Trophoblast cell (in vitro differentiated cells and primary cell): Measurements from ENCODE around the gene AGPAT3.

ENCODE experiments used
- DNase-seq, 2 donors: peaks; one replicate each; pipeline ENCODE4 v3.0.0-alpha.2; 2016
- H2AFZ ChIP-seq: 2 replicates; pipeline ENCODE4 v1.6.1; 2013; ENCODE audit warnings: low read length, moderate library complexity, mild to moderate bottlenecking; ENCODE audit not compliant: insufficient read depth, poor library complexity
- H2AK5ac ChIP-seq: 2 replicates; pipeline ENCODE4 v1.6.1; 2013; ENCODE audit warnings: mild to moderate bottlenecking, low read length
- H2BK120ac ChIP-seq: 2 replicates; pipeline ENCODE4 v1.6.1; 2013; ENCODE audit warnings: low read length, mild to moderate bottlenecking, moderate library complexity; ENCODE audit not compliant: insufficient read depth, poor library complexity
- H2BK12ac ChIP-seq: 2 replicates; pipeline ENCODE4 v1.6.1; 2013; ENCODE audit warnings: mild to moderate bottlenecking, low read length, moderate library complexity
- H2BK5ac ChIP-seq: 2 replicates; pipeline ENCODE4 v1.6.1; 2013; ENCODE audit warnings: low read length, low read depth, moderate library complexity, mild to moderate bottlenecking; ENCODE audit not compliant: poor library complexity
- H3K14ac ChIP-seq: 2 replicates; pipeline ENCODE4 v1.6.1; 2013; ENCODE audit warnings: mild to moderate bottlenecking, low read length
- H3K18ac ChIP-seq: 2 replicates; pipeline ENCODE4 v1.6.1; 2013; ENCODE audit warnings: mild to moderate bottlenecking, low read length
- H3K23ac ChIP-seq: 2 replicates; pipeline ENCODE4 v1.6.1; 2013; ENCODE audit warnings: low read length
- H3K27ac ChIP-seq: 2 replicates; pipeline ENCODE4 v1.5.1; 2013; ENCODE audit warnings: low read depth, mild to moderate bottlenecking, inconsistent platforms, low read length, moderate library complexity
- H3K27me3 ChIP-seq: 2 replicates; pipeline ENCODE4 v1.6.1; 2013; ENCODE audit warnings: inconsistent platforms, mild to moderate bottlenecking, low read length, moderate library complexity; ENCODE audit not compliant: insufficient read depth
- H3K36me3 ChIP-seq, 2 experiments: 1 replicate in 1 of 2; 2 replicates in 1 of 2; pipeline ENCODE4 v1.6.1; 2013; ENCODE audit warnings: low read length in 2 of 2, mild to moderate bottlenecking in 2 of 2, moderate library complexity in 1 of 2; ENCODE audit not compliant: insufficient read depth in 2 of 2, control insufficient read depth in 1 of 2
- H3K4ac ChIP-seq: 2 replicates; pipeline ENCODE4 v1.6.1; 2013; ENCODE audit warnings: low read depth, mild to moderate bottlenecking, low read length, moderate library complexity
- H3K4me1 ChIP-seq, 2 experiments: 1 replicate in 1 of 2; 2 replicates in 1 of 2; pipeline ENCODE4 v1.6.1; 2013; ENCODE audit warnings: low read length in 2 of 2, mild to moderate bottlenecking in 2 of 2, moderate library complexity in 1 of 2; ENCODE audit not compliant: insufficient read depth in 2 of 2, control insufficient read depth in 1 of 2
- H3K4me2 ChIP-seq: 2 replicates; pipeline ENCODE4 v1.6.1; 2013; ENCODE audit warnings: inconsistent platforms, mild to moderate bottlenecking, low read length, moderate library complexity
- H3K4me3 ChIP-seq: 2 replicates; pipeline ENCODE4 v1.5.1; 2013; ENCODE audit warnings: mild to moderate bottlenecking, low read depth, low read length, inconsistent platforms
- H3K79me1 ChIP-seq: one replicate; pipeline ENCODE4 v1.6.1; 2013; ENCODE audit warnings: low read length
- H3K79me2 ChIP-seq: 2 replicates; pipeline ENCODE4 v1.6.1; 2013; ENCODE audit warnings: low read length, mild to moderate bottlenecking; ENCODE audit not compliant: control insufficient read depth, insufficient read depth, poor library complexity
- H3K9ac ChIP-seq: 2 replicates; pipeline ENCODE4 v1.6.1; 2013; ENCODE audit warnings: mild to moderate bottlenecking, low read length
- H3K9me3 ChIP-seq: 2 replicates; pipeline ENCODE4 v1.6.1; 2013; ENCODE audit warnings: low read depth, mild to moderate bottlenecking, control low read depth, inconsistent platforms, low read length; ENCODE audit not compliant: insufficient read depth
- H4K12ac ChIP-seq: 2 replicates; pipeline ENCODE4 v1.6.1; 2013; ENCODE audit warnings: low read depth, mild to moderate bottlenecking, low read length, moderate library complexity
- H4K8ac ChIP-seq: 2 replicates; pipeline ENCODE4 v1.6.1; 2013; ENCODE audit warnings: low read depth, mild to moderate bottlenecking, low read length, moderate library complexity
- H4K91ac ChIP-seq: one replicate; pipeline ENCODE4 v1.6.1; 2013; ENCODE audit warnings: low read depth, mild to moderate bottlenecking, low read length, moderate library complexity
- WGBS: extraction: QIAGEN DNeasy Blood & Tissue Kit; methylation state at CpG from one replicate; pipeline ENCODE4 v1.1.7; 2013; ENCODE audit warnings: missing lambda C conversion rate; ENCODE audit not compliant: insufficient read length, insufficient coverage; ENCODE audit errors: extremely low coverage; 5-methylcytosine and 5-hydroxymethylcytosine counted together

AGPAT3 gene

GRCh38 chr21:43943512-43944077, 78.6 kb downstream of the AGPAT3 start:
- Histone ChIP-seq H3K4ac (no peak overlapping the region), H3K36me3 (no peaks in the 10 kb centered on the region), H2BK5ac (no peak overlapping the region), H2AFZ (no peak overlapping the region), H3K23ac (no peak overlapping the region), H3K79me1 (no peaks in the 10 kb centered on the region), H3K9ac (no peak overlapping the region), H4K8ac (no peak overlapping the region), H3K14ac (no peak overlapping the region), H3K27ac (no peak overlapping the region), H2BK12ac (no peak overlapping the region), H3K27me3 (no peaks in the 10 kb centered on the region), H3K4me2 (no peak overlapping the region), H3K18ac (no peak overlapping the region), H3K4me1 (no peaks in the 10 kb centered on the region), H4K91ac (no peak overlapping the region), H2BK120ac (no peak overlapping the region), H4K12ac (no peak overlapping the region), H2AK5ac (no peak overlapping the region), H3K9me3 (peaks cover 4% of the 10 kb centered on the region), H3K79me2 (no peaks in the 10 kb centered on the region), H3K4me3 (no peak overlapping the region)
- no peak for DNase-seq
- WGBS = no CpG with 5 or more reads among the region's 30 CpGs

- Histone ChIP-seq H3K4me2 (no peak overlapping the region), H3K9ac (no peak overlapping the region), H4K91ac (no peak overlapping the region), H2BK12ac (no peak overlapping the region), H3K18ac (no peak overlapping the region), H3K27me3 (no peaks in the 10 kb centered on the region), H2AFZ (no peak overlapping the region), H4K8ac (no peak overlapping the region), H3K79me2 (no peaks in the 10 kb centered on the region), H3K9me3 (peaks cover 6% of the 10 kb centered on the region), H3K14ac (no peak overlapping the region), H3K27ac (no peak overlapping the region), H3K36me3 (no peaks in the 10 kb centered on the region), H3K23ac (no peak overlapping the region), H3K79me1 (no peaks in the 10 kb centered on the region), H2AK5ac (no peak overlapping the region), H2BK120ac (no peak overlapping the region), H2BK5ac (no peak overlapping the region), H4K12ac (no peak overlapping the region), H3K4ac (no peak overlapping the region), H3K4me3 (no peak overlapping the region), H3K4me1 (no peaks in the 10 kb centered on the region)
- DNase-seq = no peak
- WGBS = no CpG with 5 or more reads among the region's 20 CpGs
These were observed 79.1 kb downstream of the AGPAT3 start for GRCh38 chr21:43944078-43944633.

- H3K14ac ChIP-seq = no peak overlapping the region
- no peak overlapping the region for H2BK120ac ChIP-seq
- no peak overlapping the region for H2BK5ac ChIP-seq
- H2AK5ac ChIP-seq = no peak overlapping the region
- no peaks in the 10 kb centered on the region for H3K27me3 ChIP-seq
- no peak overlapping the region for H3K4ac ChIP-seq
- H3K27ac ChIP-seq = no peak overlapping the region
- no peak for DNase-seq
- H3K23ac ChIP-seq = no peak overlapping the region
- H3K9ac ChIP-seq = no peak overlapping the region
- no peaks in the 10 kb centered on the region for H3K79me2 ChIP-seq
- no peak overlapping the region for H3K4me2 ChIP-seq
- H3K9me3 ChIP-seq = peaks cover 9% of the 10 kb centered on the region
- H3K79me1 ChIP-seq = no peaks in the 10 kb centered on the region
- no peaks in the 10 kb centered on the region for H3K36me3 ChIP-seq
- no peak overlapping the region for H2BK12ac ChIP-seq
- no peak overlapping the region for H4K8ac ChIP-seq
- no peak overlapping the region for H3K18ac ChIP-seq
- H4K91ac ChIP-seq = no peak overlapping the region
- WGBS = no CpG with 5 or more reads among the region's 12 CpGs
- H4K12ac ChIP-seq = no peak overlapping the region
- no peak overlapping the region for H2AFZ ChIP-seq
- no peaks in the 10 kb centered on the region for H3K4me1 ChIP-seq
- no peak overlapping the region for H3K4me3 ChIP-seq
These were observed 79.7 kb downstream of the AGPAT3 start for GRCh38 chr21:43944757-43945156.

- no peak overlapping the region for H2BK12ac ChIP-seq
- no peak overlapping the region for H2AK5ac ChIP-seq
- peaks cover 7% of the 10 kb centered on the region for H3K9me3 ChIP-seq
- H3K4me3 ChIP-seq = no peak overlapping the region
- H3K79me1 ChIP-seq = no peaks in the 10 kb centered on the region
- H3K4ac ChIP-seq = no peak overlapping the region
- no peak overlapping the region for H2BK5ac ChIP-seq
- no peak overlapping the region for H4K12ac ChIP-seq
- H3K9ac ChIP-seq = no peak overlapping the region
- no peak overlapping the region for H3K18ac ChIP-seq
- WGBS = no CpG with 5 or more reads among the region's 6 CpGs
- no peak overlapping the region for H3K23ac ChIP-seq
- H4K91ac ChIP-seq = no peak overlapping the region
- H2BK120ac ChIP-seq = no peak overlapping the region
- H3K4me2 ChIP-seq = no peak overlapping the region
- H3K4me1 ChIP-seq = no peaks in the 10 kb centered on the region
- no peak overlapping the region for H3K27ac ChIP-seq
- H2AFZ ChIP-seq = no peak overlapping the region
- DNase-seq = no peak
- no peak overlapping the region for H4K8ac ChIP-seq
- no peak overlapping the region for H3K14ac ChIP-seq
- no peaks in the 10 kb centered on the region for H3K79me2 ChIP-seq
- no peaks in the 10 kb centered on the region for H3K36me3 ChIP-seq
- no peaks in the 10 kb centered on the region for H3K27me3 ChIP-seq
These were observed 83.9 kb downstream of the AGPAT3 start for GRCh38 chr21:43948740-43949498.
